Thoracic aorta (tissue), 2 donors: ENCODE measurements around the gene TMEM26. TPM values are rescaled to one million over a fixed set of nuclear protein-coding genes. Genes with fewer than 3 reads are reported as not detected.

Source experiments
- ATAC-seq: fragments of 150-250 bp; one replicate; pipeline ENCODE4 v1.8.0; 2017; ENCODE audit warnings: low read depth; ENCODE audit not compliant: insufficient number of reproducible peaks, low FRiP score
- DNase-seq: peaks from one replicate; pipeline ENCODE4 v3.0.0-alpha.2; 2020; ENCODE audit warnings: low spot score
- H3K27ac ChIP-seq, 2 donors: fragments of 200-600 bp; sonication (generic); 1 replicate in 1 of 2; 2 replicates in 1 of 2; pipeline ENCODE4 v1.5.1; 2016; ENCODE audit warnings: mild to moderate bottlenecking in 2 of 2, moderate library complexity in 2 of 2
- H3K27me3 ChIP-seq: fragments of 200-600 bp; sonication (generic); replicated peaks from 2 replicates; pipeline ENCODE4 v1.6.0; 2016; ENCODE audit warnings: mild to moderate bottlenecking; ENCODE audit not compliant: insufficient read depth
- H3K36me3 ChIP-seq: fragments of 200-600 bp; sonication (generic); one replicate; pipeline ENCODE4 v1.5.1; 2016
- H3K4me1 ChIP-seq, 2 donors: fragments of 200-600 bp; sonication (generic); 1 replicate in 1 of 2; 2 replicates in 1 of 2; pipeline versions ENCODE4 v1.5.1 to v1.6.0; 2016; ENCODE audit warnings: low read depth in 2 of 2, mild to moderate bottlenecking in 1 of 2; ENCODE audit not compliant: control insufficient read depth in 1 of 2
- H3K4me3 ChIP-seq: fragments of 200-600 bp; sonication (generic); 2 replicates; pipeline ENCODE4 v1.5.1; 2016; ENCODE audit warnings: mild to moderate bottlenecking
- H3K9me3 ChIP-seq: fragments of 200-600 bp; sonication (generic); 2 replicates; pipeline ENCODE4 v1.5.1; 2016
- total RNA-seq, 2 donors: library from RNA; depleted of rRNA; stranded (reverse); fragments of >200 nt; gene quantifications; one replicate each; pipeline versions ENCODE4 v1.1.0 to v1.2.3, GENCODE V29; 2016
- TF ChIP-seq, protein P1 (sequence below): fragments of 200-600 bp; sonication (generic); IDR thresholded peaks from one replicate; pipeline ENCODE4 v1.5.1; 2019; ENCODE audit warnings: antibody characterized with exemption

The TMEM26 gene
- total RNA-seq, 2 donors from 2014 or later = 0.27 to 1.2 TPM

DNA sequence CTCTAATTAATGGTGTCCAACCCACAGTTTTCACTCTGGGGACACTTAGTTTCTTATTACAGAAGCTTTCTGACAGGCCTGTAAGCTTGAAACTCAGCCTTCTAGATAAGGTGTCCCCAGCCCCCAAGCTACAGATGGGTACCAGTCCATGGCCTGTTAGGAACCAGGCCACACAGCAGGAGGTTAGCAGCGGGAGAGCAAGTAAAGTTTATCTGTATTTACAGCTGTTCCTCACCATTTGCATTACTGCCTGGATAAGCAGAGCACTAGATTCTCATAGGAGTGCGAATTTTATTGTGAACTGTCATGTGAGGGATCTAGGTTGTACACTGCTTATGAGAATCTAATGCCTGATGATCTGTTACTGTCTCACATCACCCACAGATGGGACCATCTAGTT lies 93.7 kb downstream of the TMEM26 start:
- H3K27me3 ChIP-seq = no peaks in the 10 kb centered on the region
- no peak overlapping the region for H3K4me3 ChIP-seq
- H3K36me3 ChIP-seq = no peaks in the 10 kb centered on the region
- H3K9me3 ChIP-seq = no peaks in the 10 kb centered on the region
- no peak overlapping the region for H3K27ac ChIP-seq
- DNase-seq (no peak), ATAC-seq (no peak)
- TF ChIP-seq, protein P1, sequence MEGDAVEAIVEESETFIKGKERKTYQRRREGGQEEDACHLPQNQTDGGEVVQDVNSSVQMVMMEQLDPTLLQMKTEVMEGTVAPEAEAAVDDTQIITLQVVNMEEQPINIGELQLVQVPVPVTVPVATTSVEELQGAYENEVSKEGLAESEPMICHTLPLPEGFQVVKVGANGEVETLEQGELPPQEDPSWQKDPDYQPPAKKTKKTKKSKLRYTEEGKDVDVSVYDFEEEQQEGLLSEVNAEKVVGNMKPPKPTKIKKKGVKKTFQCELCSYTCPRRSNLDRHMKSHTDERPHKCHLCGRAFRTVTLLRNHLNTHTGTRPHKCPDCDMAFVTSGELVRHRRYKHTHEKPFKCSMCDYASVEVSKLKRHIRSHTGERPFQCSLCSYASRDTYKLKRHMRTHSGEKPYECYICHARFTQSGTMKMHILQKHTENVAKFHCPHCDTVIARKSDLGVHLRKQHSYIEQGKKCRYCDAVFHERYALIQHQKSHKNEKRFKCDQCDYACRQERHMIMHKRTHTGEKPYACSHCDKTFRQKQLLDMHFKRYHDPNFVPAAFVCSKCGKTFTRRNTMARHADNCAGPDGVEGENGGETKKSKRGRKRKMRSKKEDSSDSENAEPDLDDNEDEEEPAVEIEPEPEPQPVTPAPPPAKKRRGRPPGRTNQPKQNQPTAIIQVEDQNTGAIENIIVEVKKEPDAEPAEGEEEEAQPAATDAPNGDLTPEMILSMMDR = no peak
- H3K4me1 ChIP-seq = no peaks in the 10 kb centered on the region

DNA sequence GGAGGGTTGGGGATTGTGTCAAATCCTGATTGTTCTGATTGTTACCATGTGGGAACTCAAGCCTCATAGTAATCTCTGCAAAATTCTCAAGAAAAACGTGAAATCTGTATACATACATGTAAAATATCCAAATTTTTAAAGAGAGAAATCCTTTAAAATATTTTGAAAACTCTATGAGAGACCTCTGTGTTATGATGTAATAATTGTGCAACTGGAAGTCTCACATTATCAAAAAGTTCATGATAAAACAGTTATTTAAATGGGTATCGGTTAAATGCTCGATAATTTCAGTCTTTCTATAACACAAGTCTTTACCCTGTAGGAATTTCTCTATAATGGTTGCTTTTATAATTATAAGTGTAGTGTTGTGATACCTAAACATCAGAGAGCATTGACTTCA lies 95.5 kb downstream of the TMEM26 start:
- ATAC-seq = no peak
- DNase-seq = no peak
- no peak overlapping the region for H3K27ac ChIP-seq

More for the DNA sequence above, 95.5 kb downstream of the TMEM26 start:
- no peaks in the 10 kb centered on the region for H3K27me3 ChIP-seq
- no peaks in the 10 kb centered on the region for H3K4me1 ChIP-seq
- H3K4me3 ChIP-seq = no peak overlapping the region
- H3K9me3 ChIP-seq = no peaks in the 10 kb centered on the region
- TF ChIP-seq, protein P1 = no peak
- no peaks in the 10 kb centered on the region for H3K36me3 ChIP-seq

Other genes with a start within 250 kb of the TMEM26 start
- 1 to 10 TPM in 1 of 2 donors, not detected in 1; 1.1 TPM for gene CABCOCO1, start 209.5 kb upstream of the TMEM26 start, total RNA-seq